SK-N-SH (cell line): ENCODE measurements around the gene TMEM218. TPM values are rescaled to one million over a fixed set of nuclear protein-coding genes. Genes with fewer than 3 reads are reported as not detected.

Experiments
- CTCF ChIA-PET: fragments of 300-600, 350-600 bp; formaldehyde crosslinking; extraction: SDS; loops from one replicate; lab custom pipeline; 2021; lab: Yijun Ruan, JAX
- POLR2A ChIA-PET: fragments of 350-600 bp; sonication (Branson Sonifier 250); formaldehyde crosslinking; extraction: SDS; loops from one replicate; lab custom pipeline; 2020; ENCODE audit warnings: antibody characterized with exemption, inconsistent platforms; lab: Yijun Ruan, JAX
- DNase-seq: peaks from one replicate; pipeline ENCODE4 v3.0.0; 2012
- H2AFZ ChIP-seq: fragments of 200-600 bp; sonication (generic); 2 replicates; pipeline ENCODE4 v1.8.1; 2016; ENCODE audit warnings: antibody characterized with exemption, mild to moderate bottlenecking, low read depth
- H3F3A ChIP-seq: fragments of 200-600 bp; sonication (generic); replicated peaks from 2 replicates; pipeline ENCODE3; 2016; ENCODE audit warnings: antibody characterized with exemption, mild to moderate bottlenecking; ENCODE audit not compliant: insufficient read depth
- H3K27ac ChIP-seq, 2 experiments: fragments of 200-500 bp in 1 of 2; fragments of 200-600 bp in 1 of 2; sonication (Bioruptor generic) in 1 of 2; sonication (generic), shearing (Covaris generic) in 1 of 2; 2 replicates each; pipeline versions ENCODE4 v1.5.1 to v1.6.1; 2014 to 2016; ENCODE audit warnings: low read depth in 2 of 2, inconsistent platforms in 1 of 2, low read length in 1 of 2, mild to moderate bottlenecking in 1 of 2, mixed read lengths in 1 of 2
- H3K27me3 ChIP-seq: fragments of 200-600 bp; sonication (generic), shearing (Covaris generic); 2 replicates; pipeline ENCODE4 v1.6.1; 2016; ENCODE audit warnings: mixed run types; ENCODE audit not compliant: insufficient read depth
- H3K36me3 ChIP-seq, 2 experiments: fragments of 200-500 bp in 1 of 2; fragments of 200-600 bp in 1 of 2; sonication (Bioruptor generic) in 1 of 2; sonication (generic) in 1 of 2; replicated peaks in 1 of 2; 2 replicates each; pipeline versions ENCODE3 to v1.5.1; 2014 to 2016; ENCODE audit warnings: low read length in 1 of 2, mild to moderate bottlenecking in 1 of 2; ENCODE audit not compliant: insufficient read depth in 2 of 2, control insufficient read depth in 1 of 2
- H3K4me1 ChIP-seq, 2 experiments: fragments of 200-500 bp in 1 of 2; fragments of 200-600 bp in 1 of 2; sonication (Bioruptor generic) in 1 of 2; sonication (generic), shearing (Covaris generic) in 1 of 2; 2 replicates each; pipeline versions ENCODE4 v1.5.1 to v1.6.1; 2014 to 2016; ENCODE audit warnings: low read depth in 1 of 2, low read length in 1 of 2, mixed run types in 1 of 2; ENCODE audit not compliant: insufficient read depth in 2 of 2, control insufficient read depth in 1 of 2
- H3K4me2 ChIP-seq: fragments of 200-600 bp; sonication (generic), shearing (Covaris generic); 2 replicates; pipeline ENCODE4 v1.6.1; 2017; ENCODE audit warnings: mixed run types
- H3K4me3 ChIP-seq, 2 experiments: fragments of 200-500 bp in 1 of 2; fragments of 200-600 bp in 1 of 2; sonication (Bioruptor generic) in 1 of 2; sonication (generic), shearing (Covaris generic) in 1 of 2; 2 replicates each; pipeline versions ENCODE4 v1.5.1 to v1.8.1; 2014 to 2016; ENCODE audit warnings: low read depth in 2 of 2, inconsistent platforms in 1 of 2, low read length in 1 of 2, mild to moderate bottlenecking in 1 of 2, mixed read lengths in 1 of 2, moderate library complexity in 1 of 2
- H3K79me2 ChIP-seq: fragments of 200-600 bp; sonication (generic); 2 replicates; pipeline ENCODE4 v1.8.1; 2017; ENCODE audit warnings: mild to moderate bottlenecking; ENCODE audit not compliant: insufficient read depth
- H3K9ac ChIP-seq: fragments of 200-600 bp; sonication (generic); 2 replicates; pipeline ENCODE4 v1.6.1; 2017; ENCODE audit warnings: mixed run types
- H3K9me2 ChIP-seq: fragments of 200-600 bp; sonication (generic); 2 replicates; pipeline ENCODE4 v1.6.1; 2017; ENCODE audit warnings: mixed run types
- H3K9me3 ChIP-seq: fragments of 200-600 bp; sonication (generic); 2 replicates; pipeline ENCODE4 v1.6.1; 2017; ENCODE audit warnings: mixed run types, mild to moderate bottlenecking, moderate library complexity
- H4K20me1 ChIP-seq: fragments of 200-600 bp; sonication (generic); 2 replicates; pipeline ENCODE4 v1.6.1; 2017; ENCODE audit warnings: mild to moderate bottlenecking, mixed run types; ENCODE audit not compliant: insufficient read depth
- EP300 ChIP-seq, 2 experiments: IDR thresholded peaks; 2 replicates each; pipeline versions ENCODE4 v1.4.0 to v1.6.1; 2012; ENCODE audit warnings: borderline replicate concordance in 1 of 2, low read depth in 1 of 2, low read length in 1 of 2
- FOSL2 ChIP-seq: IDR thresholded peaks from 2 replicates; pipeline ENCODE4 v1.4.0; 2012; ENCODE audit warnings: low read depth, mild to moderate bottlenecking, moderate library complexity, borderline replicate concordance
- FOXM1 ChIP-seq: IDR thresholded peaks from 2 replicates; pipeline ENCODE4 v1.4.0; 2012; ENCODE audit warnings: low read depth, mild to moderate bottlenecking
- JUND ChIP-seq: IDR thresholded peaks from 2 replicates; pipeline ENCODE4 v1.4.0; 2012
- MAX ChIP-seq: IDR thresholded peaks from 2 replicates; pipeline ENCODE4 v1.4.0; 2012; ENCODE audit warnings: low read depth
- MXI1 ChIP-seq: IDR thresholded peaks from 2 replicates; pipeline ENCODE4 v1.6.1; 2012; ENCODE audit warnings: mild to moderate bottlenecking, low read depth, low read length, improper control_type of control experiment
- NFIC ChIP-seq: IDR thresholded peaks from 2 replicates; pipeline ENCODE4 v1.4.0; 2012; ENCODE audit warnings: borderline replicate concordance
- PBX3 ChIP-seq: IDR thresholded peaks from 2 replicates; pipeline ENCODE4; 2012
- POLR2AphosphoS5 ChIP-seq: IDR thresholded peaks from 2 replicates; pipeline ENCODE4 v1.6.1; 2012; ENCODE audit warnings: low read depth, low read length
- RAD21 ChIP-seq: IDR thresholded peaks from 2 replicates; pipeline ENCODE4 v1.6.1; 2012; ENCODE audit warnings: mild to moderate bottlenecking, low read length
- RCOR1 ChIP-seq: fragments of 150-350 bp; IDR thresholded peaks from 2 replicates; pipeline ENCODE4 v1.6.1; 2017; ENCODE audit warnings: antibody characterized with exemption, low read length
- RXRA ChIP-seq: IDR thresholded peaks from 2 replicates; pipeline ENCODE4 v1.4.0; 2012; ENCODE audit warnings: low read depth, mild to moderate bottlenecking, borderline replicate concordance
- SMC3 ChIP-seq: IDR thresholded peaks from 2 replicates; pipeline ENCODE4 v1.6.1; 2012; ENCODE audit warnings: low read depth, low read length, improper control_type of control experiment
- TAF1 ChIP-seq: IDR thresholded peaks from 2 replicates; pipeline ENCODE4 v1.6.1; 2012; ENCODE audit warnings: low read depth, mild to moderate bottlenecking, low read length, moderate library complexity, borderline replicate concordance
- TCF12 ChIP-seq: IDR thresholded peaks from 2 replicates; pipeline ENCODE4 v1.4.0; 2012
- USF1 ChIP-seq: IDR thresholded peaks from 2 replicates; pipeline ENCODE4 v1.4.0; 2012; ENCODE audit warnings: low read depth, borderline replicate concordance
- USF2 ChIP-seq: fragments of 150-350 bp; IDR thresholded peaks from 2 replicates; pipeline ENCODE4 v1.6.1; 2017; ENCODE audit warnings: antibody characterized with exemption, low read length, low read depth, borderline replicate concordance
- YY1 ChIP-seq: IDR thresholded peaks from 2 replicates; pipeline ENCODE4 v1.4.0; 2012; ENCODE audit warnings: low read depth, mild to moderate bottlenecking
- ZBTB33 ChIP-seq: IDR thresholded peaks from 2 replicates; pipeline ENCODE4 v1.4.0; 2012; ENCODE audit warnings: low read depth, borderline replicate concordance
- WGBS: methylation state at CpG from one replicate; pipeline ENCODE4 v1.1.6; 2017; ENCODE audit warnings: low lambda C conversion rate; 5-methylcytosine and 5-hydroxymethylcytosine counted together
- polyA plus RNA-seq, 3 experiments: library from polyadenylated mRNA; depleted of rRNA; stranded (reverse); fragments of >200 nt; gene quantifications; 2 replicates each; pipeline ENCODE4 v1.2.3, GENCODE V29; 2012

TMEM218 gene
- polyA plus RNA-seq, 1 of the 3 experiments (the other 2 are of a cell fraction) = 36.2 TPM

- TF ChIP-seq SMC3 = no peak
- no peak for TF ChIP-seq FOSL2
- TF ChIP-seq YY1 = no peak
- TF ChIP-seq ZBTB33 = no peak
- H3K27ac ChIP-seq = no peak overlapping the region
- no peaks in the 10 kb centered on the region for H3K36me3 ChIP-seq
- no peak overlapping the region for H3K4me3 ChIP-seq
- peaks cover 11% of the 10 kb centered on the region; the same call in 1 of the 2 replicates for H3K27me3 ChIP-seq
- H3K4me2 ChIP-seq = no peak overlapping the region
- no peaks in the 10 kb centered on the region for H4K20me1 ChIP-seq
- no peak overlapping the region for H2AFZ ChIP-seq
- no peak for DNase-seq
- H3K9me3 ChIP-seq = no peaks in the 10 kb centered on the region
- no peaks in the 10 kb centered on the region for H3K79me2 ChIP-seq
- POLR2A ChIA-PET = no interaction called here
- peaks cover 0 to 8% of the 10 kb centered on the region in 2 experiments; a peak in 1 of 4 replicates for H3K4me1 ChIP-seq
- H3F3A ChIP-seq = no peaks in the 10 kb centered on the region
- 34% methylated on average over 3 of the region's 4 CpGs for WGBS
- no peak overlapping the region for H3K9ac ChIP-seq
- CTCF ChIA-PET = interaction anchor here (5.1 kb wide), 1 partner anchor 14 kb away, joined by 44 read pairs; no protein-coding TSS in a partner anchor
- H3K9me2 ChIP-seq = no peaks in the 10 kb centered on the region
These were observed 44.3 kb upstream of the TMEM218 start for GRCh38 chr11:125155767-125156166.

GRCh38 chr11:125155100-125155444 is 43.6 kb upstream of the TMEM218 start:
- Histone ChIP-seq H3K9me2 (no peaks in the 10 kb centered on the region), H3K36me3 (no peaks in the 10 kb centered on the region), H3K4me2 (no peak overlapping the region), H3K27me3 (peaks cover 11% of the 10 kb centered on the region; the same call in 1 of the 2 replicates), H4K20me1 (no peaks in the 10 kb centered on the region), H3F3A (no peaks in the 10 kb centered on the region), H3K79me2 (no peaks in the 10 kb centered on the region), H2AFZ (no peak overlapping the region), H3K27ac (no peak overlapping the region), H3K4me3 (no peak overlapping the region), H3K9me3 (no peaks in the 10 kb centered on the region), H3K4me1 (peaks cover 0 to 8% of the 10 kb centered on the region in 2 experiments; a peak in 1 of 4 replicates), H3K9ac (no peak overlapping the region)
- 74% methylated on average over 6 of the region's 6 CpGs for WGBS
- POLR2A ChIA-PET = no interaction called here
- TF ChIP-seq TAF1 (no peak), RAD21 (no peak), ZBTB33 (no peak), USF1 (no peak), MXI1 (no peak), FOXM1 (no peak), MAX (no peak), RXRA (no peak), USF2 (no peak), EP300 (IDR thresholded peaks at IDR 0.05; ENCODE audit: borderline replicate concordance in 1 of 2, low read depth in 1 of 2, low read length in 1 of 2) (no peak), NFIC (no peak), POLR2AphosphoS5 (no peak), JUND (no peak), RCOR1 (no peak), PBX3 (no peak), TCF12 (no peak)
- no peak for DNase-seq
- CTCF ChIA-PET = interaction anchor here (1.5 to 3.5 kb wide), 2 partner anchors 13 to 250 kb away, joined by 9 to 12 read pairs; no protein-coding TSS in a partner anchor
